AG10803 (cell line): ENCODE data around the gene PITHD1.
A peak's percentile ranks its signal among the peaks of the same experiment; 100 is the strongest.
"Not testable (repeated sequence)": the region's sequence is repeated elsewhere in the genome, so short reads cannot be mapped to it uniquely, and the experiment has no call there.

Experiments used
- DNase-seq: peaks from one replicate; pipeline ENCODE4 v3.0.0; 2010; ENCODE audit warnings: low read depth
- H3K4me3 ChIP-seq: 2 replicates; pipeline ENCODE4 v1.5.1; 2011; ENCODE audit warnings: mild to moderate bottlenecking, low read length, control low read depth
- CTCF ChIP-seq: conservative IDR thresholded peaks from 2 replicates; pipeline ENCODE4 v1.5.1; 2011; ENCODE audit warnings: mild to moderate bottlenecking, low read length, control low read depth, inconsistent platforms

PITHD1 gene

GRCh38 chr1:23817633-23818032, 39.4 kb downstream of the PITHD1 start:
- no peak for DNase-seq
- H3K4me3 ChIP-seq: no peak overlapping the region
- TF ChIP-seq CTCF: no peak

- H3K4me3 ChIP-seq: no peak overlapping the region
- TF ChIP-seq CTCF: no peak
- DNase-seq: no peak
Observed at GRCh38 chr1:23823767-23824166, 45.5 kb downstream of the PITHD1 start.

- DNase-seq: no peak
- H3K4me3 ChIP-seq: peak overlapping the region; percentile 98
- no peak for TF ChIP-seq CTCF
Observed at GRCh38 chr1:23824711-23825075, 46.5 kb downstream of the PITHD1 start.

- DNase-seq: peak; percentile 87
- peak within 1 kb of the TSS; percentile 98 for H3K4me3 ChIP-seq
- TF ChIP-seq CTCF: no peak
Observed at GRCh38 chr1:23825076-23825761, 47.0 kb downstream of the PITHD1 start, which contains the start of gene HMGCL. HMGCL (minus strand) TSS chr1:23825429; CDS start chr1:23825415, 14 bp downstream.

- no peak for DNase-seq
- TF ChIP-seq CTCF: no peak
- H3K4me3 ChIP-seq: peak overlapping the region; percentile 98
Observed at GRCh38 chr1:23825762-23826522, 47.7 kb downstream of the PITHD1 start.

- not testable (repeated sequence) for DNase-seq, H3K4me3 ChIP-seq
Observed at GRCh38 chr1:23826590-23826989, 48.4 kb downstream of the PITHD1 start.

- DNase-seq: no peak
- no peak for TF ChIP-seq CTCF
- no peak overlapping the region for H3K4me3 ChIP-seq
Observed at GRCh38 chr1:23827717-23828116, 49.5 kb downstream of the PITHD1 start.

- DNase-seq, H3K4me3 ChIP-seq: not testable (repeated sequence)
Observed at GRCh38 chr1:23834156-23834555, 55.9 kb downstream of the PITHD1 start.
